ENCODE measurements around the gene POTEI.
"Not testable (repeated sequence)": the region's sequence is repeated elsewhere in the genome, so short reads cannot be mapped to it uniquely, and the experiment has no call there.

Gene POTEI

DNA sequence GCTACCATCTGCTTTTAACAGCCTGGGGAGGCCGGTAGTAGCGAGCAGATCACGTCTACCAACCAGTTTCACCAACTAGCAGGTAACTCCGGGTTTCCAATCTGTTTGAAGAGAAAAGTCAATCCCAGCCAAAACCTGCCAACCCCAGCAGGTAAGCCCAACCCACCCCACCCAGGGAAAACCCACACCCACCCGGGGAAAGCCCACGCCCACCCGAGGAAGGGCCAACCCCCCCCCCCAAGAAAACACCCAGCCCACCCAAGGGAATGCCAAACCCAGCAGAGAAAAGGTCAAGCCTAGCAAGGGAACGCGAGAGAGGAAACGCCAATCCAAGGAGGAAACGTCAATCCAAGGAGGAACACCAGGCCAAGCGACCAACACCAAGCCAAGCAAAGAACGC is at the start of gene POTEI:
Gene POTEI, minus strand, starts transcription at position 101 of the 400 bp plus-strand sequence. Its CDS starts 93 bp downstream, at position 8.
- DNase-seq: not testable (repeated sequence)

DNA sequence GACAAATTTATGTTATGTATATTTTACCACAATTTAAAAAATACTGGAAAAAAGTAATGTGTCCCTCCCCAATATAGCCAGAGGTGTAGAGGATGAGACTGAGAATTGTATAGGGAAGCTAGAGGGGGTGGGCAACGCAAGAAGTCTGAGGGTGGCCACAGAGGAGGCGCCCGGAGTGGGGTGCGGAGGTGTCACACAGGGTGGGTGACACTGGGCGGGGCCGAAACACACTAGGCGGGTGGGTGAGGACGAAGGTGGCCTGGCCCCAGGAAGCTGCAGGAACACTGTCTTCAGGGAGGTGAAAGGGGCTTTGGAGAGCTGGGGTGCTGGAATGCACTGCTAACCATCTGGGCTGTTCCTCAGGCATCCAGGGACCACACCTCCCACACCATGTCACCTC is 47.3 kb upstream of the POTEI start:
- DNase-seq: not testable (repeated sequence)

DNA sequence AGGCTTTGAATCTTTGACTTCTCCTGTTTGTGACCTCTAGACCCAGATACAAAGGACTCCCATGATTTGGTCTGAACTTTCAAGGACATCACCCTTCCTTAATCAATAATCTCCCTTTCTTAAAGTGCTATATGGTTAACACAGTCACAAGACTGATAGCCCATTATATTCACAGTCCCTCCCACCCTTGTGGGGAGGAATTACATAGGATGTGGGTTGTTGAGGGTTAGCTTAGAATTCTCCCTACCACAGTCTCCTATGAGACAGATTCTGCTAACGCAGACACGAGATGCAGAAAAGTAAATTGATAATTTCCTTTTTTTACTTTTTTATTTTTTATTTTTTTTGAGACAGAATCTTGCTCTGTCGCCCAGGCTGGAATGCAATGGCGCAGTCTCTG is 45.0 kb upstream of the POTEI start:
- not testable (repeated sequence) for DNase-seq

DNA sequence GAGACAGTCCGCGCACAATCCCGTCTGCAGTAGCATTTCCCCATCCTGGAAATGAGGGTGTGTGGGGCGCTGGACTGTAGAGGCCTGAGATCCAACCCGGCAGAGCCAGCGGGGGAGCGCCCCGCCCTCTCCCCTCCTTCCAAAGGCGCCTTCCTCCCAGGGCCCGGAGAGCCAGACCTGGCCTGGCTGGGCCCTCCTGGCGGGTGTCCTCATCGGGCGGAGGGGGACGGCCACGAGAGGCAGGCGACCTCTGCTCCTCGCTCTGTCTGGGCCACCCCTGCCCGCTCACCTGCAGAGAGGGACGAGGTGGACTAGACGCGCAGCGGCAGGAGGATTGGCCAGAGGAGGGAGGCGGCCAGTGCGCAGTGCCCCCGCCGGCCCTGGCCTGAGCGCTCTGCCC is 40.3 kb upstream of the POTEI start:
- not testable (repeated sequence) for DNase-seq

DNA sequence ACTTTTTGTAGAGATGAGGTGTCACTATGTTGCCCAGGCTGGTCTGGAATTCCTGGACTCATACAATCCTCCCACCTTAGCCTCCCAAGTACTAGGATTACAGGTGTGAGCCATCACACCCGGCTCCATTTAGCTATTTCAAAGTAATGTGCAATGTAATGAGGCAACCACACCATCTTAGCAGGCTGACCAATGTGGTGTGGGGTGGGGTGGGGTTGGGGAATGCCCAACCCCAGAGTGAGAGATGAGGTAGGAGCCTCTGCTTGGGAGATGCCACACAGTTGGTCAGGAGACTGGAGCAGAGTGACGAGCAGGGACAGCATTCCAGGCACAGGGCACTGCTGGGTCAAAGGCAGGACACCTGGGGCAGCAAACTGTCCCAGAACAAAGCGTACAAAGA is 39.3 kb upstream of the POTEI start:
- DNase-seq: not testable (repeated sequence)

DNA sequence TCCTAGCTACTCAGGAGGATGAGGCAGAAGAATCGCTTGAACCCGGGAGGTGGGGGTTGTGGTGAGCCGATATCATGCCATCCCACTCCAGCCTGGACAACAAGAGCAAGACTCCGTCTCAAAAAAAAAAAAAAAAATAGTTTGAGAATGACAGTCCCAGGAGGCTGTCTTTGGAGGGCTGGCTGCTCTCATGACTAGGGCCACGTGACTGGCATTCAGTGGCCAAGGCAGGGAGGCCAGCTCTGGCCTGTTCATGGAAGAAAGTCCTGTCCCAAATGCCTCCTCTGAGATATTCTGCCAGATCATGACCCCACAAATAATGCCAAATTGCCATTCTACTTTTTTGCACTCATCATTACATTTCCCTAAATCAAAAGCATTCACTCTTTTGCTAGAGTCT is 35.9 kb upstream of the POTEI start:
- DNase-seq: not testable (repeated sequence)

DNA sequence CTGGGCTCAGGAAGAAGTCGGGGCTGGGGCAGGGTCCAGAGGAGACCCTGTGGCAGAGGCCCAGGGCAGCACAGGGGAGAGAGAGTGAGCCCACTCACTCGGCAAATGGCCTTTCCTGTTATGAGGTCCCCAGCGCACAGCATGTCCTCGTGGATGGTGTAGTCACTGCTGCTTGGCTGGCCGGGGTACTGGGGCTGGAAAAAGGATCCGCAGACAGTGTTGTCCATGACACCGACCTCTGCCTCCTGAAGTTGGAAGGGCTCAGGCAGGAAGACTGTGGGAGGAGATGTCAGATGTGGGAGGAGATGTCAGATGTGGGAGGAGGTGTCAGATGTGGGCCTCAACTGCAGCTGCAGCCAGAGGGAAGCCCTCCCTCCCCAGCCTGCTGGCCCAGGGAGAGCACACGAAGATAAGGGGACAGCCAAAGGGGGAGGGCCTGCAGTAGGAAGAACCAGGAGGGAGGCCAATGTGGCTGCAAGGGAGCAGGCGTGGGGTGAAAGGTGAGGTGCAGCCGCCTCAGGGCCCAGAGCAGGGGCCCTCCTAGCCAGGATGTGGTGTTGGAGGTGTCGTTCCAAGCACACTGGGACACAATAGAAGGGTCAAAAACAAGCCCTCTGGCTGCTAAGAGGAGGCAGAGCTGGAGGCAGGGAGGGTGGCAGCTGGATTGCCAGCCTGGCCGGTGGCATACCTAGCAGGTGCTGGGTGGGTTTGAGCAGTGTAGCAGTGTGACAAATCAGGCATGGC is 34.8 kb upstream of the POTEI start:
- not testable (repeated sequence) for DNase-seq

DNA sequence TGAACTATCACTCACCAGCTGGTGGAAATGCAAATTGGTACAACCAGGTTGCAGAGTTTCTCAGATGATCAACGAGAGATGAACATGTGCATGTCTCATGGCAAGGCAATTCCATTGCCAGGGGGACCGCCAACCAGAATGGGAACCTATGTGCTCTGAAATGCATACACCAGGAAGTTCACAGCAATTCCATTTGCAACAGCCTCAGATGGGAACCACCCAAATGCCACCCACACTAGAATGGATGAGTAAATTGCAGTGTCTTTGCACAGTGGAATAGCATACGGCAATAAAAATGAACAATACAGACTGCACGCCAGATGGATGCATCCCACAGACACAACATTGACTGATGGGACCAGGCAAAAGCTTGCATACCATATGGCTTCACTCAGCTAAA is 33.7 kb upstream of the POTEI start:
- not testable (repeated sequence) for DNase-seq

DNA sequence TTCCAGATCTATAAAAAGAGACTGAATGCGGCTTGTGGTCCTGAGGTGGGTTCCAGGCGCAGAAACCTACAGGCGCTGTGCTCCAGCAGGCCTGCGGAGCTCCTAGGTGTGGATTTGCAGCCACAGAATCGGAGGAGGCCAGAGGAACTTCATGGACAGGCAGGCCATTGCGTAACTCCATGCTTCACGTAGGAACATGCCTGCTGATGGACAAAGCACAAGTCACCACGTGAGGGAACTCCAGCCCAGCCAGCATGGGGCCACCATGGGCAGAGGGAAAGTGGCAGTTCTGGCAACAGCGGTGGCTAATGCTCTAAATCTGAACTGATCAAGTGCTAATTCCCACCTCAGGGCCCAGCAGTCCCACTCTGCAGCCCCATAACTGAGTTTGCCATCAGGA is 29.1 kb upstream of the POTEI start:
- DNase-seq: not testable (repeated sequence)

DNA sequence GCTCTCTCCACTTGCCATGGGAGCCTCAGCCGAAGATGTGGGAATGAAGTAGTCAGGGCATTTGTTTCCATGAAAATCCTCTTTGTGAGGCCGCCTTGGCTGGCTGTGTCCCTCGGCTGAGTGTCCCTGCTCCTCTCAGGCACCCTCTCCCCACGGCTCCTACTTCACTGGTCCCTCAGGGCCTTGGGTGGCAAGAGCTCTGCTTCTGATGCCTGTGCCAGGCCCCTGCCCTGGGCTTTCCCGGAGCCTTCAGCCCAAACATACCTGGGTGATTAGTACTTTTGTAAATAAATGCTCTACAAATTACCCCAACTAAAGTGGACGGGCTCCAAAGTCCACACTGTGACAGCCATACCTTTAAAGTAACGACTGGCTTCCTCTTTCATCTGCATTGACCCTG is 27.5 kb upstream of the POTEI start:
- DNase-seq: not testable (repeated sequence)

DNA sequence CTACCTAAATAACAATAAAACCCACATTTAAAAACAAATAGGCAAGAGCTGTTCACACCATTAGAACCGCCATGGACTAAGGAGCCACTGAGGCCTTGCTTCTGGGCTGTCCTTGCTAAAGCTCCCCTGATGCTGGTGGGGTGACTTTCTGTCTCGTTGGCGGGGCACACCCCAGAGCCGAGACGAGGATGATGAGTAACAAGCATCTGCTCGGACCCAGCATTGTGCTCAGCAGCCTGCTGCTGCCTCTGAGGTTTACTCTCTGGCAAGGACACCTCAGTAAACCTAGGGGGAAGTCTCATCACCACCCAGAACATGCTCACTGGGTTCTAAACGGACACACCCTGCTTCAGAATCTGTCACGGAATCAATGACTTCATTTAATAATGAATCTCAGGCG is 22.5 kb upstream of the POTEI start:
- DNase-seq: not testable (repeated sequence)

DNA sequence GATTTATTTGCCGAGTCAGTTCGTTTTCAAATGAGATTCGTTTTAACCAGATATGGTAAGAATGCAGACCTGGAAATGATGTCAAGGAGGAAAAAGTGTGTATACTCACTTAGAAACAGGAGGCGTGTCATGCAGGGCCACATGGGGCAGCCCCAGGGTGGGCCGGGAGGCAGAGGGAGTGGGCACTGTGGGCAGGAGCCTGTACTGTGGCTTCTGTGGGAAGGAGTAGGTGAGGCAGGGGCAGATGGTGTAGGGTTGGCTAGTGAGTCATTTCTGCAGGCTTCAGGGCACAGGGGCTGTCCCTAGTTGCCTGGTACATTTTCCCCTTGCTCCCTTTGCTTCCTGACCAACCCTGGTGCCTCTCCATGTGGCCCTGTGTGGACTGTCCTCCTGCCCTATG is 22.1 kb upstream of the POTEI start:
- DNase-seq: not testable (repeated sequence)

DNA sequence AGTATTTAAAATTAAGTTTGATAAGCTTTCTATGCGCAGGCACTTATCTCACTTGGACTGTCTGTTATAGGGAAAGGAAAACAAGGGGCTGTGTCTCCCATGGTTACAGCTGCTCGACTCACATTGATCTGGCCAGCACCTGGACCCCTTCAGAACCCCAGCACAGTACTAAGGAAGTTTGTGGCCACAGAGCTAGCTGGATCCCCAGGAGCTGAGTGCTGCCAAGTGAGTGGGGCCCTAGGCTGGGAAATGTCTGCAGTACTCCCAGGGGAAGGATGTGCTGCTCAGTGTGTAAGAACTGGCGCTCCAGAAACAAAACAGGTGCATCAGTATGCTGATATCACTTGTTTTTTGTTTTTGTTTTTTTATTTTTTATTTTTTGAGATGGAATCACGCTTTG is 21.1 kb upstream of the POTEI start:
- not testable (repeated sequence) for DNase-seq

DNA sequence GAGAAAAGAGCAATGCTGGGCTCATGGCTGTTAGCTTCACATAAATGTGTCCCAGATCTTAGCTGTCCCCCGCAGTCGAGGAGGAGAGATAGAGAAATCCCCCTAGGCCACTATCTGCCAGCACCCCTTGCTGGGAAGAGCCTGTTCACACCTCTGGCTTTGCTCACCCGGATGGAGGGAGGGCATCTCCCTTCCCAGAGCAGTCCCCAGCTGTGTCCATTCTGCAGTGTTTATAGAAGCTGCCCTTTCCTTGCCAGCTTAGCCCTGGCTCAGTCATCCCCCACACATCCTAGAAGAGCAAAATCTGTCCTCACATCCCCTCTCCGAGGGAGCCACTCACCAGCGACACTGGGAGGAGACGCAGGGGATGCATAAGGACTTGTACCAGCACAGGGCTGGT is 20.4 kb upstream of the POTEI start:
- DNase-seq: not testable (repeated sequence)

DNA sequence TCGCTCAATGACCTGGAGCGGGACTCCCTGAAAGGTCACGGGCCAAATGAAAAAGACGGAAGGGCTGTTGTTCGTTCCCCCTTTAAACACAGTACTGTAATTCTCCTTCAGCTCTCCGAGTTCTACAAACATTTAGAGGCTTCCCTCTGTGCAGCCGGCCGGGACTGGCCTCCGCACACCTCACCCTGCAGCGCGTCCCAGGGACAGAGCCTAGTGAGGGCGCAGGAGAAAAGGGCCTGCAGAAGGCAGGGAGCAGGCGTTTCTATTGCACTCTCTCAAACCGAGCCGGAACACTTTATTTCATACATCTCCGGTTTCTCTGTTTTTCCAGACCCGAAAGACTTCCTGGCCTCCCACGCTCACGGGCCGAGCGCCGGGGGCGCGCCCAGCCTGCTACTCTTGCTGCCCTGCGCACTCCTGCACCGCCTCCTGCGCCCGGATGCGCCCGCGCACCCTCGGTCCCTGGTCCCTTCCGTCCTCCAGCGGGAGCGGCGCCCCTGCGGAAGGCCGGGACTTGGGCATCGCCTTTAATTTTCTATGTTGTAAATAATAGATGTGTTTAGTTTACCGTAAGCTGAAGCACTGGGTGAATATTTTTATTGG is 18.3 kb upstream of the POTEI start:
- DNase-seq: not testable (repeated sequence)

DNA sequence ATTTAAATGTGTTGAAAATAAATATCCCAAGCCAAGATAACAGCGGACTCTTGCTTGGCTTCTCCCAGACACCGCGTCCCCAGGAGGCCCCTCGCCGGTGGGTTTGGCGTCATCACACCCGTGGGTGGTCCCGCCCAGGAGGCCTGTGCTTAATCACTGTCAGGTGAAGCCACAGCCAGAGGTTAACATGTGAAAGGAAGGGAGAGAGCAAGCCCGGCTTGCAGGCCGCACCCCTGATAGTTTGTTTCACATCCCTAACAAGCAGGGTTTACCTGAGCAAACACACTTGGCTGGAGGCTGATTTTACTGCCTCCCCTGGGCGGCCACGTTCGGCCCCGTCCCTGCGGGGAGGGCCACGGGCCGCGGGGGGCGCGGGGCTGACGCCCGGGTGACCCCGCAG is 13.3 kb upstream of the POTEI start:
- not testable (repeated sequence) for DNase-seq

DNA sequence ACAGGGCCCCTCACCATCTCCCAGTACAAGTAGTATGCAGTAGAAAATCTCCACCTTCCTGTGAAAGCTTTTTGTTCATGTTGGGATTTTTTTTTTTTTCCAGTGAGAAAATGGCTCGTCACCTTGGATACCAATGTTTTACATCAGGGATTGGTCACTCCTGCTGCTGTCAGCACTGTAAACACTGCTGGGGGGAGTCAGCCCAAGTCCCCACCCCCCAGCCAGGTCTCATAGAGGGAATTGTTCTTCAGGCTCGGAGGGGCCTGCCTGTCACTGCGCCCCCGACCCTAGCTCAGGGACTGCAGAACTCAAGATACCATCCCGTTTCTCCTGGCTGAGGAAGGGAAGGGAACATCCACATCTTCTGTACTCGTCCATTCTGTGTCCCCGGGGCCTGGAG is 11.9 kb upstream of the POTEI start, which contains the start of gene CFC1B:
Gene CFC1B, plus strand, starts transcription at position 231 of the 400 bp plus-strand sequence. CDS start 263 bp downstream, outside the sequence.
- DNase-seq: not testable (repeated sequence)

DNA sequence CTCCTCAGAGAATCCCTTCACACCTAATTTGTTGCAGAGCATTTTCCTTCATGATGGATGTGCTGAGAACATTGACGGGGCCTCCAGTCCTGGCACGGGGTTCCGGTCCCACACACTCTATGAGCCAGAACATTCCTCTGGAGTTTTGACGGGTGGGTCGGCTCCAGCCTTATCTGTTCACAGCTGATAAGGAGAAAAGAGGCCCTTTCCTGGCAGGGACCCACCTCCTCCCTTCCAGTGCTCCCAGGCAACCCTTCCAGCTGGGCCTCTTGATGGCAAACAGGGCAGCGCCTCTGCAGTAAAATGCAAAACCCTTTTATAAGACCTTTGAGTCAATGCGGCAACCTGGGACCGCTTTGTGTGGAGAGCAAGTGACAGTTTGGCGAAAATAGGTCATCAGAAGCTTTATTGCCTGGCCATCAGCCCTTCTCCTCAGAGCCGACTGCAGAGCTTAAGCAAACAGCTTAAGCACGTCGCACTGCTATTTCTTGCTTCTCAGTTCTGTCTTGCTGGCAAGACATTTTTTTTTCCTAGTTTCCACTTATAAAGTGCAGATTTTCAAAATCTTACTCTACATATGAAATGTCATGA is 9.5 kb upstream of the POTEI start:
- not testable (repeated sequence) for DNase-seq

DNA sequence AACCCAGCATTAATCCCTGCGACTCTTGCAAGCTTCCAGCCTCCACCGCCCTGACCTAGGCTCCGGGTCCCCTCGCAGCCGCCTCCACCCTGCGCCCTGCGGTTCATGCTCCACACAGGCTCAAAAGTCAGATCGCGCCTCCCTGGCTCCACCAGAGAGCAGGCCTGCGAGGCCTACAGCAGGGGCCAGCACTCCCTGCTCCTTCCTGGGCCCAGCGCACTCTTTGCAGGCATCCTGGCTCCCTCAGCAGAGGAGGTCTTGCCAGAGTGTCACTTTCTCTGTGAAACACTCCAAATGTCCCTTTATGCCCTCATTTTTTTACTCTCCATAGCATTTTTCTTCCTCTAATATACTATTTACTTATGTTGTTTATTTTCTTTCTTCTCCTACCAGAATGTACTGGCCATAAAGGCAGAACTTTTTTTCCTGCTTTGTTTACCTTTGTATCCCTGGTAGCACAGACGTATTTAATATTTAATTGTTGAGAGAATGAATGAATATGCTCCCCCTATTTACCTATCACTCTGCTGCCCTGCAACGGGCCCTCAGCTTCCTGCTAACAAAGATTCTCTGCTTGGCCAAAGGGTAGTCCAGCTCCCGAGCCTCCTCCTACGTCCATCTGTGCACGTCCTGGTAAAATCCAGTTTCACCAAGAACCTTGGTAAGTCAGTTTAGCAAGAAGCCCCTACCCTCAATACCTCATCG is 2.8 kb upstream of the POTEI start:
- not testable (repeated sequence) for DNase-seq

DNA sequence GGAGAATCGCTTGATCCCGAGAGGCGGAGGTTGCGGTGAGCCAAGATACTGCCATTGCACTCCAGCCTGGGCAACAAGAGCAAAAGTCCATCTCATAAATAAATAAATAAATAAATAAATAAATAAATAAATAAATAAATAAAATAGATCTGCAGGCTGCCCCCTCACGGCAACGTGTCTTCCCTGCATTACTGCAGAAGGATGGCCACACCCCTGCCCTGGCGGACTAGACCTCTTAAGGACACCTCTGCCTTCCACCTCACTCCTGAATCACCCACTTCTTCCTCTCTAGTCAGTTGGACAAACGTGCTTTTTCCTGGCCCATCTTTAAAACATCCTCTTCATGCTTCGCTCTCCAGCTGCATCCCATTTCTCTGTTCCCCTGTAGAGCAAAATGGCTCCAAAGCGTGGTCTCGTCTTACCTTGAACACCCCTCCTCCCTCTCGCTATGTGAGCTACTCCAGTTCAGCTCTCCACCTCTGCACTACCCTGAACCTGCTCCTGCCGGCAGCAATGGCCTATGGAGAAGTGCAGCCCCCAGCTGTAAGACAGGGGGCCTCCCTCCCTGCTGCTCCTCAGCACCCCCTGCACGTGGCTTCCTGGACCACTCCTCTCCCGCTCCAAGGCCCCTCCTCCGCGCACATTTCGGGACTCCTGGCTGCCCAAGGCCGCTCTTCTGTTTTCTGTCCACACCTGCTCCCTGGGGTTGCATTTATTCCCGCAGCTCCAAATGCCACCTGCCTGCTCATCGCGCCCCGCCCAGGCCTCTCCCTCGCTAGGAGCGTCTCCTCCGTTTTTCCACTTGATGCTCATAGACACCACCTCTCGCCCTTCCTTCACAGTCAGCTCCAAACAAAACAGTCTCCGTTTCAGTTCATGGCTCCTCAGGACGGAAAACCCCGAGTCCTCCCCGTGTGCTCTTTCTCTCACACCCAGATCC is 1.9 kb upstream of the POTEI start:
- not testable (repeated sequence) for DNase-seq

DNA sequence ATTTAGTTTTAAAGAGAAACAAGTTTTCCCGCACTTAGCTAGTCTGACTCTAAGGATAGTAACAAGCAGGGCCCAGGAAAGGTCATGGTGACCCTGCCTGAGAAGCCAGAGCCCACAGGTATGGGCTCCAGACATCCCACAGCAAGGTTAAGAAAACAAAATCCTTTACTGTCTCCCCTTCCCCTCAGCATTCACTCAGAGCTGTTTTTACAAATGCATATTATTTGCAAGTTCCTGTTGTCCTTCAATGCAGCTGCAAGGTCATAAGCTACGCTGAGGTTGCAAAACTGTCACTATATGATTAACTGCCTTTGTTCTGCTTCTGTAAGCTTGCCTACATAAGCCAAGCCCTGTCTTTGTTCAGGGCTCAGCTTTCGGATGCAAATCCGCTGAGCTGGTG is 18.1 kb downstream of the POTEI start:
- not testable (repeated sequence) for DNase-seq

DNA sequence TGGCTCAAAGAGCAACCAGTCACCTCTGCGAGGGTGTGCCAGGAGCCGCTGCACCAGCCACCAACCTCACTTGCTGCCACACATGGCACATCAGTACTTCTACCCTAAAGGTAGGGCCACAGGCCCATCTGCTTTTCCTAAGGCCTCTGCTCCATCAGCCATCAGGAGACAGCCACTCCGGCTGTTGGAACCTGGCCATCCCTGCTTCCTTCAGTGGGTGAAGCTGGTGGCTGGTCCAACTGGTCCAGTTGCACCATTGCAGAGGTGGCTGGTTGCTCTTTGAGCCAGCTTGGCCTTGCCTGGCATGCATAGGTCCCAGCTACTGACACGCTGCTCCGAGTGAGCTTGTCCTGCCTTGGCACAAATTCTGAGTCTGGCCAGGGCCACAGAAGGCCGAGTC is 53.7 kb downstream of the POTEI start:
- not testable (repeated sequence) for DNase-seq
